HG03103 (cell line): ENCODE results near the gene LYPD1.

Experiments used
- ATAC-seq: cut with Tn5 transposase; IDR thresholded peaks from one replicate; pipeline ENCODE4 v1.9.1; 2021; ENCODE audit warnings: low read depth; ENCODE audit not compliant: unreplicated experiment

LYPD1 gene

DNA sequence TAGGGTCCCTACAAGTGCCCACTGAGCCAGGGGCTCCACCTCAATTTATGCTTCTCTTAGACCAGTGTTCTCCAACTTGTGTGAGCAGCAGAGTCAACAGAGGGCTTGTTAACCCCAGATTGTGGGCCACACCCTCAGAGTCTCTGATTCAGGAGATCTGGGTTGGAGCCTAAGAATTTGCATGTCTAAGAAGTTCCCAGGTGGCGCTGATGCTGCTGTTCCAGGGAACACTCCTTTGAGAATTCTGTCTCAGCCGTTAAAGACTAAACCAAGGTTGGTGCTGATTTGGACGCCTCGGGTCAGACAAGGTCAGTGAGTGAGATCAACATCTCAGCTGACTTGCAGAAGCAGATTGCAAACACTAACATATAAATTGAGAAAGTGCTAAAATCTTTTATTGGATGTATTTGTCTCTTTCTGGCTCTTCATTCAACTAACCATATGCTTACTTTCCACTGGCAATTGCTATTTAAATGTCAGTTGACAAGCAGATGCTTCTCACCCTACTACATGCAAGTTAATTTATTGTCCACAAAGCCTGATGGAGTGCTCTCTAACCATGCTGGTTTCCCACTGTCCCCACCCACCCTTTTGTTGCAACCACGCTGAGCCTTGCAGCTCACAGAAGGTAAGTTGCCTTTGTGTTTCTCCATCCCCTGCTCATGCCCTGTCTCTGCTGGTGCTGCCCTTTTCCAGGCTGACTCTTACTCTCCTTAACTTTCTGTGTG, 31.5 kb downstream of the LYPD1 start:
- ATAC-seq = no peak

- ATAC-seq = no peak
These were observed 33.7 kb downstream of the LYPD1 start for GRCh38 chr2:132636346-132636745.

DNA sequence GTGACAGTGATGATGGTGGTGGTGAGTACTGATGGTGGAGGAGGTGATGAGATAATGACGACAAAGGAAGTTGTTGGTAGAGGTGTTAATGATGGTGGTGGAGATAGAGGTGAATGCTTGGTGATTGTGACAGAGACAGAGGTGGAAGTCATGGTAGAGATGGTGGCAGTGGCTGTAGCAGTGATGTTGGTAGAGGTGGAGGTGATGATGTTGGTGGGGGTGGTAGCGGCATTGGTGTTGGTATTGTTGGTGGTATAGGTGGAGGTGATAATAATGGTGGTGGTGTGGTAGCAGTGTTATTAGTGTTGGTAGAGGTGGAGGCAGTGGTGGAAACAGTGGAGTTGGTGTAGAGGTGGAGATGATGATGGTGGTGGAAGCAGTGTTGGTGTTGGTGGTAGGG, 36.4 kb downstream of the LYPD1 start:
- no peak for ATAC-seq

- no peak for ATAC-seq
These were observed 37.9 kb downstream of the LYPD1 start for GRCh38 chr2:132632000-132632649.

GRCh38 chr2:132627536-132627935, 42.5 kb downstream of the LYPD1 start:
- ATAC-seq = no peak

DNA sequence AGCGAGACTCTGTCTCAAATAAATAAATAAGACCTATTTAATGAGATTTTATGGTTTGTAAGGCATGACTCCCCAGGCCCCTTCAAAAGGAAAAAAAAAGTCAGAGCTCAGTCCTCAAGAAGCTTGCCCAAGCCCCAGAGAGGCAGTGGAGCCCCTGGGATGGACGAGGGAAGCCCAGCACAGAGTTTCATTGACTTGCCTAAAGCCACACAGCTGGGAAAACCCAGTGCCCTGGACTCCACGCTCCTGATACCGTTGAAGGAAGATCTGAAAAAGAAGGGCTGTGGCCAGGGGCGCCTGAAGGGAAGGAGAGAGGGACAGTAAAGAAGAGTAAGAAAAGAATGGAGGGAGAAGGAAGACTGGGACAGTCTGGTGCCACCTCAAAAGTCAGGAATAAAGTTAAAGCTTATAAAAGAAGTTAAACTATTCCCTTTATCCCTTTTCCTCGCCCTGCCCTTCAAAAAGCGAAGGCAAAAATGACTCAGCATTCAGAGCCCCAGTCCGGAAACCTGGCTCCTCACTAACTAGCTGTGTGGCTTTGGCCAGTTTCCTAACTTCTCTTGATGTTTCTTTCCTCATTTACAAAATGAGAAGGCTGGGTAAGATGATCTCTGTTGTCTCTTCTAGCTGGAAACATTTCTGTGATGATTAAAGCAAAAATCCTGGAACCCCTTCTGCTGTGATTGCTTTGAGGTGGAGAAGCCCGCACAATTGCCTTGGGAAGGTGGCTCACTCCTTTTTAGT, 46.7 kb downstream of the LYPD1 start:
- no peak for ATAC-seq

GRCh38 chr2:132621131-132621875, 48.7 kb downstream of the LYPD1 start:
- ATAC-seq = no peak

- no peak for ATAC-seq
These were observed 49.9 kb downstream of the LYPD1 start for GRCh38 chr2:132620115-132620514.

DNA sequence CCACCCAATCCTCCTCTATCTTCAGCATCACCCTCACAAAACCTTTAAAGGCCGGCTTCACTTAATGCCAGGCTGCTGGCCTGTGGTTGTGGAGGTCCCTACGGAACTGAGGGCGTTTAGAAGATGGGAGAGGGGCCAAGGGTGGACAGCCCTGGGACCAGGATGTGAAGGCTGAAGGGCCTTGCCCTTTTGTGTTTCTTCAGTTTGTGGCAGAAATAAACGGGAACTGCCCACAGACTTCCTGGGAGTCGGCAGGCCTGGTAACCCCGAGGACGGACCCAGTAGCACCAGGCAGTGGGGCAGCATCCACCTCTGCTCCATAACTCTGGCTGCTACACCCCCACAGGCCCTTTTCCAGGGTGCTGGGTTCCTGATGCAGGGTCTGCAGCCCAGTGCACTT, 51.3 kb downstream of the LYPD1 start:
- ATAC-seq = no peak

DNA sequence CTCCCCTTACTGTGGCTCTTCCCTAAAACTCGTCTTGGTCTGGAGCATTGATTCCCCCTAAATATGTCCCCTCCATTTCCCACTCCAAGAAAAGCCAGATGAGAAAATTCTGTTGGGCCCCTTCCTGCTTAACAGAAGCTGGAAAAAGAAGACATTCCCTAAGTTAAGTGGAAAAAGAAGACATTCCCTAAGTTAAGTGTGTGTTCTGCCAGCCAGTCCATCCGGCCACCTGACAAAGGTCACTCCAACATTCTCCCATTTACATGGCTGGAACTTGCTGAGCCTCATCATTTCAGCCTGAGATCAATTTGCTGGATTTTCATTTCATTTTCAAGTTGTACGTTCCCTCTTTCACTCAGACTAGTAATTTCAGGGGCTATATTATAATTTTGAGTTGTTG, 52.0 kb downstream of the LYPD1 start:
- ATAC-seq = no peak

GRCh38 chr2:132615329-132616085, 54.5 kb downstream of the LYPD1 start:
- no peak for ATAC-seq

- no peak for ATAC-seq
These were observed 58.3 kb downstream of the LYPD1 start for GRCh38 chr2:132611719-132612118.

- ATAC-seq = no peak
These were observed 60.7 kb downstream of the LYPD1 start for GRCh38 chr2:132609101-132609890.

GRCh38 chr2:132608311-132608710, 61.7 kb downstream of the LYPD1 start:
- ATAC-seq = no peak

DNA sequence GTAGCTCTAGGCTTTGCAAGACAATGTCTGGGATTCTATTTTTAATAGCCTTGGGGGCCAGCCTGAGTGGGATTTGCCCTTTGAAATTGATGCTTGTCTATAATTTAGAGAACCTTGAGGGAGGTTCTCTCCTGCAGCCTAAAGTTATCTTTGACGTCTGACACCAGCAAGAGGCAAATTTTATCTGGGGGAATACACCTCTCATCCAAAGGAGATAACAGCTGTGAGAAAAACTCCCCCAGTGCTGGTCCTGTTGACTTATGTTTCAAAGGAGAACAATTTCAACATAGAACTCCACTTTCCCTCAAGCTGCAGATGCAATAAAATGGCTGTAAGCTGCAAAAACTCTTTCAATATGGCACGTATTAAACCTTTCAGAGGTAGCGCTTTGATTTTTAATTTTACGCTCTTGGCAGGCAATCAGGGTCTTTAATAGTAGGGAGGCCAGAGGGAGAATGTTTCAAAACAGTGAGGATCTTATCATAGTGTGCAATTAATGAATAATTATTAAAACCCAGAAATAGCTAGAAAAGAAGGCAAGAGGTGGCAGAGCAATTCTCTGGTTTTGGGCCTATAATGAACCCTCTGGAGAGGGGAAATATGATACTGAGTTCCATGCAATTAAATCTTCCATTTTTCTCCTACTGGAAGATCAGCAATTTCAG, 62.4 kb downstream of the LYPD1 start:
- ATAC-seq = no peak

GRCh38 chr2:132606649-132607048, 63.4 kb downstream of the LYPD1 start:
- no peak for ATAC-seq

GRCh38 chr2:132605236-132606180, 64.5 kb downstream of the LYPD1 start:
- ATAC-seq = no peak

GRCh38 chr2:132604561-132604960, 65.4 kb downstream of the LYPD1 start:
- ATAC-seq = no peak
